Stomach (tissue), 4 donors: Measurements from ENCODE around the gene CDHR3.

ENCODE experiments used
- POLR2A ChIP-seq, 4 donors: fragments of 450-650 bp; IDR thresholded peaks; one replicate each; pipeline ENCODE4 v1.6.1; 2016; ENCODE audit warnings: antibody characterized with exemption in 4 of 4, control low read depth in 2 of 4, mild to moderate bottlenecking in 1 of 4, moderate library complexity in 1 of 4
- POLR2AphosphoS5 ChIP-seq, 3 donors: sonication (generic); formaldehyde crosslinking; IDR thresholded peaks; one replicate each; pipeline ENCODE4 v1.6.1; 2016; ENCODE audit warnings: antibody characterized with exemption in 3 of 3
- TF ChIP-seq, protein P1 (sequence below), 7 experiments: fragments of 450-650 bp in 4 of 7; fragments of 200-600 bp in 3 of 7; sonication (generic) in 3 of 7; IDR thresholded peaks; one replicate each; pipeline ENCODE4 v1.5.1; 2016 to 2019; ENCODE audit warnings: antibody characterized with exemption in 7 of 7, control low read depth in 2 of 7, mild to moderate bottlenecking in 1 of 7

DNA sequence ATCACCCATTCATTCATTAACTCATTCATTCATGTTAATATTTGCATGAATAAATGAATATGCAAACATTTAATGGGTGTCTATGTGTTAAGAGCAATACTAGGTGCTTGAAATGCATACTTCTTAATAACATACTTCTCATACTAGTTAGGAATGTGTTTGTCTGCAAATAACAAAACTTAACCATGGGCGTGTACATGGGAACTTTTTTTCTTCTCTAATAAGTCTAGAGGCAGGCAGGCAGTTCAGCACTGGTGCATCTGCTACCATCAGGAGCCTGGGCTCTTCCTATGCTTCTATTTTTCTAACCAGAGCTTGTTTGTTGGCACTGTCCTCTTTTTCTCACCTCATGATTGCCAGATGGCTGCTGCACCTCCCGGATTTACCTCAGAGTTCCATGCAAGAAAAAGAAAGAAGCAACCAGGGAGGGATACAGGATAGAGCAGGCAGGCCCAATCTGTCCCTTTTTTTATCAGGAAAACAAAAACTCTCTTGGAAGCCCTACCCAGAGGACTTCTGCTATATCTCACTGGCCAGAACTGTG lies 22.7 kb downstream of the CDHR3 start:
- TF ChIP-seq POLR2A (IDR thresholded peaks at IDR 0.05) = no peak
- TF ChIP-seq POLR2AphosphoS5 (IDR thresholded peaks at IDR 0.05) = no peak
- TF ChIP-seq, protein P1, sequence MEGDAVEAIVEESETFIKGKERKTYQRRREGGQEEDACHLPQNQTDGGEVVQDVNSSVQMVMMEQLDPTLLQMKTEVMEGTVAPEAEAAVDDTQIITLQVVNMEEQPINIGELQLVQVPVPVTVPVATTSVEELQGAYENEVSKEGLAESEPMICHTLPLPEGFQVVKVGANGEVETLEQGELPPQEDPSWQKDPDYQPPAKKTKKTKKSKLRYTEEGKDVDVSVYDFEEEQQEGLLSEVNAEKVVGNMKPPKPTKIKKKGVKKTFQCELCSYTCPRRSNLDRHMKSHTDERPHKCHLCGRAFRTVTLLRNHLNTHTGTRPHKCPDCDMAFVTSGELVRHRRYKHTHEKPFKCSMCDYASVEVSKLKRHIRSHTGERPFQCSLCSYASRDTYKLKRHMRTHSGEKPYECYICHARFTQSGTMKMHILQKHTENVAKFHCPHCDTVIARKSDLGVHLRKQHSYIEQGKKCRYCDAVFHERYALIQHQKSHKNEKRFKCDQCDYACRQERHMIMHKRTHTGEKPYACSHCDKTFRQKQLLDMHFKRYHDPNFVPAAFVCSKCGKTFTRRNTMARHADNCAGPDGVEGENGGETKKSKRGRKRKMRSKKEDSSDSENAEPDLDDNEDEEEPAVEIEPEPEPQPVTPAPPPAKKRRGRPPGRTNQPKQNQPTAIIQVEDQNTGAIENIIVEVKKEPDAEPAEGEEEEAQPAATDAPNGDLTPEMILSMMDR (IDR thresholded peaks at IDR 0.05) = no peak
